Measurements from ENCODE around the gene ASPSCR1. TPM values are rescaled to one million over a fixed set of nuclear protein-coding genes. Genes with fewer than 3 reads are reported as not detected.

ASPSCR1 gene
- total and polyA plus RNA-seq, 2 of the 13 experiments (the other 11 are each of a cell fraction or from before 2014, with no cell fraction given): 274 to 314 TPM

GRCh38 chr17:82013772-82014321, 36.4 kb downstream of the ASPSCR1 start (continued):
- TF ChIP-seq ZNF142 (CRISPR knock-in tag; IDR thresholded peaks at IDR 0.05) (no peak), REL (CRISPR knock-in tag; conservative IDR thresholded peaks at IDR 0.05) (no peak), ZNF839 (CRISPR knock-in tag; IDR thresholded peaks at IDR 0.05; ENCODE audit: borderline replicate concordance) (no peak), JUN (CRISPR knock-in tag; IDR thresholded peaks at IDR 0.05) (no peak), ZNF691 (CRISPR knock-in tag; IDR thresholded peaks at IDR 0.05; ENCODE audit: borderline replicate concordance, low read depth) (no peak), NFYB (CRISPR knock-in tag; IDR thresholded peaks at IDR 0.05) (no peak), THYN1 (CRISPR knock-in tag; IDR thresholded peaks at IDR 0.05; ENCODE audit: borderline replicate concordance, low read depth) (no peak), GATA4 (IDR thresholded peaks at IDR 0.05; ENCODE audit: borderline replicate concordance, low read depth) (no peak), GABPA (IDR thresholded peaks at IDR 0.05; ENCODE audit: low read depth, low read length) (no peak), GABPA (CRISPR knock-in tag; IDR thresholded peaks at IDR 0.05; ENCODE audit: low read depth) (no peak), SRF (IDR thresholded peaks at IDR 0.05; ENCODE audit: low read depth, low read length) (no peak), RBM22 (optimal IDR thresholded peaks at IDR 0.05; ENCODE audit: low read length) (no peak), MEF2D (CRISPR knock-in tag; IDR thresholded peaks at IDR 0.05) (no peak), ZNF713 (CRISPR knock-in tag; IDR thresholded peaks at IDR 0.05) (no peak), SNRNP70 (IDR thresholded peaks at IDR 0.05; ENCODE audit: low read depth, low read length) (no peak), ZNF407 (CRISPR knock-in tag; IDR thresholded peaks at IDR 0.05; ENCODE audit: not compliant biosample characterization) (no peak)
